Trophoblast cell (in vitro differentiated cells and primary cell): ENCODE results near the gene PDIA5.

Source experiments
- DNase-seq, 2 donors: peaks; one replicate each; pipeline ENCODE4 v3.0.0-alpha.2; 2016
- H2AFZ ChIP-seq: 2 replicates; pipeline ENCODE4 v1.6.1; 2013; ENCODE audit warnings: low read length, moderate library complexity, mild to moderate bottlenecking; ENCODE audit not compliant: insufficient read depth, poor library complexity
- H2AK5ac ChIP-seq: 2 replicates; pipeline ENCODE4 v1.6.1; 2013; ENCODE audit warnings: mild to moderate bottlenecking, low read length
- H2BK120ac ChIP-seq: 2 replicates; pipeline ENCODE4 v1.6.1; 2013; ENCODE audit warnings: low read length, mild to moderate bottlenecking, moderate library complexity; ENCODE audit not compliant: insufficient read depth, poor library complexity
- H2BK12ac ChIP-seq: 2 replicates; pipeline ENCODE4 v1.6.1; 2013; ENCODE audit warnings: mild to moderate bottlenecking, low read length, moderate library complexity
- H2BK5ac ChIP-seq: 2 replicates; pipeline ENCODE4 v1.6.1; 2013; ENCODE audit warnings: low read length, low read depth, moderate library complexity, mild to moderate bottlenecking; ENCODE audit not compliant: poor library complexity
- H3K14ac ChIP-seq: 2 replicates; pipeline ENCODE4 v1.6.1; 2013; ENCODE audit warnings: mild to moderate bottlenecking, low read length
- H3K18ac ChIP-seq: 2 replicates; pipeline ENCODE4 v1.6.1; 2013; ENCODE audit warnings: mild to moderate bottlenecking, low read length
- H3K23ac ChIP-seq: 2 replicates; pipeline ENCODE4 v1.6.1; 2013; ENCODE audit warnings: low read length
- H3K27ac ChIP-seq: 2 replicates; pipeline ENCODE4 v1.5.1; 2013; ENCODE audit warnings: low read depth, mild to moderate bottlenecking, inconsistent platforms, low read length, moderate library complexity
- H3K27me3 ChIP-seq: 2 replicates; pipeline ENCODE4 v1.6.1; 2013; ENCODE audit warnings: inconsistent platforms, mild to moderate bottlenecking, low read length, moderate library complexity; ENCODE audit not compliant: insufficient read depth
- H3K36me3 ChIP-seq, 2 experiments: 1 replicate in 1 of 2; 2 replicates in 1 of 2; pipeline ENCODE4 v1.6.1; 2013; ENCODE audit warnings: low read length in 2 of 2, mild to moderate bottlenecking in 2 of 2, moderate library complexity in 1 of 2; ENCODE audit not compliant: insufficient read depth in 2 of 2, control insufficient read depth in 1 of 2
- H3K4ac ChIP-seq: 2 replicates; pipeline ENCODE4 v1.6.1; 2013; ENCODE audit warnings: low read depth, mild to moderate bottlenecking, low read length, moderate library complexity
- H3K4me1 ChIP-seq, 2 experiments: 1 replicate in 1 of 2; 2 replicates in 1 of 2; pipeline ENCODE4 v1.6.1; 2013; ENCODE audit warnings: low read length in 2 of 2, mild to moderate bottlenecking in 2 of 2, moderate library complexity in 1 of 2; ENCODE audit not compliant: insufficient read depth in 2 of 2, control insufficient read depth in 1 of 2
- H3K4me2 ChIP-seq: 2 replicates; pipeline ENCODE4 v1.6.1; 2013; ENCODE audit warnings: inconsistent platforms, mild to moderate bottlenecking, low read length, moderate library complexity
- H3K4me3 ChIP-seq: 2 replicates; pipeline ENCODE4 v1.5.1; 2013; ENCODE audit warnings: mild to moderate bottlenecking, low read depth, low read length, inconsistent platforms
- H3K79me1 ChIP-seq: one replicate; pipeline ENCODE4 v1.6.1; 2013; ENCODE audit warnings: low read length
- H3K79me2 ChIP-seq: 2 replicates; pipeline ENCODE4 v1.6.1; 2013; ENCODE audit warnings: low read length, mild to moderate bottlenecking; ENCODE audit not compliant: control insufficient read depth, insufficient read depth, poor library complexity
- H3K9ac ChIP-seq: 2 replicates; pipeline ENCODE4 v1.6.1; 2013; ENCODE audit warnings: mild to moderate bottlenecking, low read length
- H3K9me3 ChIP-seq: 2 replicates; pipeline ENCODE4 v1.6.1; 2013; ENCODE audit warnings: low read depth, mild to moderate bottlenecking, control low read depth, inconsistent platforms, low read length; ENCODE audit not compliant: insufficient read depth
- H4K12ac ChIP-seq: 2 replicates; pipeline ENCODE4 v1.6.1; 2013; ENCODE audit warnings: low read depth, mild to moderate bottlenecking, low read length, moderate library complexity
- H4K8ac ChIP-seq: 2 replicates; pipeline ENCODE4 v1.6.1; 2013; ENCODE audit warnings: low read depth, mild to moderate bottlenecking, low read length, moderate library complexity
- H4K91ac ChIP-seq: one replicate; pipeline ENCODE4 v1.6.1; 2013; ENCODE audit warnings: low read depth, mild to moderate bottlenecking, low read length, moderate library complexity
- WGBS: extraction: QIAGEN DNeasy Blood & Tissue Kit; methylation state at CpG from one replicate; pipeline ENCODE4 v1.1.7; 2013; ENCODE audit warnings: missing lambda C conversion rate; ENCODE audit not compliant: insufficient read length, insufficient coverage; ENCODE audit errors: extremely low coverage; 5-methylcytosine and 5-hydroxymethylcytosine counted together

Gene PDIA5

DNA sequence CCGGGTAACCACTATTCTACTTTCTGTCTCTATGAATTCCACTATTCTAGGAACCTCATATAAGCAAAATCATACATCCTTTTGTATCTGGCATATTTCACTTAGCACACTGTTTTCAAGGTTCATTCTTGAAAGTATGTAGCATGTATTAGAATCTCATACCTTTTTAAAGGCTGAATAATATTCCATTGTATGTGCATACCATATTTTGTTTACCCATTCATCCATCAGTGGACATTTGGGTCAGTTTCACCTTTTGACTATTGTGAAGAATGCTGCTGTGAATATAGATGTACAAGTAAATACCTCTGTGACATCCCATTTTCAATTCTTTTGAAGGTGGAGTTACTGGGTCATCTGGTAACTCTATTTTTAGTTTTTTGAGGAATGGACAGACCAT is 98.3 kb downstream of the PDIA5 start:
- Histone ChIP-seq H3K9me3 (no peaks in the 10 kb centered on the region), H3K14ac (no peak overlapping the region), H3K4me3 (no peak overlapping the region), H2AK5ac (no peak overlapping the region), H3K4me1 (no peaks in the 10 kb centered on the region), H3K79me2 (no peaks in the 10 kb centered on the region), H4K12ac (no peak overlapping the region), H3K4ac (no peak overlapping the region), H3K23ac (no peak overlapping the region), H2BK12ac (no peak overlapping the region), H4K8ac (no peak overlapping the region), H2BK120ac (no peak overlapping the region), H3K36me3 (peaks cover 37 to 39% of the 10 kb centered on the region in 2 experiments), H3K79me1 (no peaks in the 10 kb centered on the region), H3K27me3 (no peaks in the 10 kb centered on the region), H2AFZ (no peak overlapping the region), H4K91ac (no peak overlapping the region), H3K18ac (no peak overlapping the region), H2BK5ac (no peak overlapping the region), H3K9ac (no peak overlapping the region), H3K4me2 (no peak overlapping the region), H3K27ac (no peak overlapping the region)
- DNase-seq: no peak
- WGBS: no CpG with 5 or more reads among the region's 1 CpG

DNA sequence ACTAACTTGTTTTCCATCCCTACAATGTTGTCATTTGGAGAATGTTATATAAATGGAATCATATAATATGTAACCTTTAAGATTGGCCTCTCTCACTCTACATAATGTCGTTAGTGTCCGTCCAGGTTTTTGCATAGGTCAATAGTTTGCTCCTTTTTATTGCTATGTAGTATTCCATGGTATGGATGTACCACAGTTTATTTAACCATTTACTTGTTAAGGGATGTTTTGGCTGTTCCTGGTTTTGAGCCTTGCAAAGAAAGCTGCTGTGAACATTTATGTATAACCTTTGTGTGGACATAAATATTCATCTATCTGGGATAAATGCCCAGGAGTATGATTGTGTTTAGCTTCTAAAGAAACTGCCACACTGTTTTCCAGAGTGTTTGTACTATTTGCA is 100.9 kb downstream of the PDIA5 start:
- Histone ChIP-seq H3K9ac (no peak overlapping the region), H3K27ac (no peak overlapping the region), H3K4me1 (no peaks in the 10 kb centered on the region), H2AK5ac (no peak overlapping the region), H2BK12ac (no peak overlapping the region), H2BK5ac (no peak overlapping the region), H4K8ac (no peak overlapping the region), H2BK120ac (no peak overlapping the region), H3K9me3 (no peaks in the 10 kb centered on the region), H3K36me3 (peaks cover 18 to 25% of the 10 kb centered on the region in 2 experiments), H3K4me3 (no peak overlapping the region), H4K12ac (no peak overlapping the region), H3K4me2 (no peak overlapping the region), H3K14ac (no peak overlapping the region), H4K91ac (no peak overlapping the region), H3K23ac (no peak overlapping the region), H2AFZ (no peak overlapping the region), H3K18ac (no peak overlapping the region), H3K27me3 (no peaks in the 10 kb centered on the region), H3K79me1 (no peaks in the 10 kb centered on the region), H3K79me2 (no peaks in the 10 kb centered on the region), H3K4ac (no peak overlapping the region)
- DNase-seq: no peak
- WGBS: no CpG with 5 or more reads among the region's 2 CpGs

DNA sequence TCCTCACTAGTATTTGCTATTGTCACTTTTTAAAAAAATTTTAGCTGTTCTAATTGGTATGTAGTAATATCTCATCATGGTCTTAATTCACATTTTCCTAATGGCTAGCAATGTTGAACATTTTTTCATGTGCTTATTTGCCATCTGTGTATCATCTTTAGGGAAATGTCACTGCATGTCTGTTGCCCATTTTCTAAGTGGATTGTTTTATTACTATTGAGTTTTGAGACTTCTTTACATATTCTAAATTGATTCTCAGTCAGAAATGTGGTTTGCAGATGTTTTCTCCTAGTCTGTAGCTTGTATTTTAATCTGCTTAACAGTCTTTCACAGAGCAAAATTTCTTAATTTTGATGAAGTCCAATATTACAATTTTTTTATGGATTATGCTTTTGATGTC is 101.3 kb downstream of the PDIA5 start:
- H3K23ac ChIP-seq: no peak overlapping the region
- no peak for DNase-seq
- H3K36me3 ChIP-seq: peaks cover 13 to 21% of the 10 kb centered on the region in 2 experiments
- no peak overlapping the region for H2BK120ac ChIP-seq
- H3K79me2 ChIP-seq: no peaks in the 10 kb centered on the region
- H3K27me3 ChIP-seq: no peaks in the 10 kb centered on the region
- no peaks in the 10 kb centered on the region for H3K79me1 ChIP-seq
- no peak overlapping the region for H3K14ac ChIP-seq
- no peak overlapping the region for H3K27ac ChIP-seq
- no peak overlapping the region for H3K18ac ChIP-seq
- no peak overlapping the region for H4K12ac ChIP-seq
- no peak overlapping the region for H3K4me3 ChIP-seq
- no peak overlapping the region for H3K4ac ChIP-seq
- H4K8ac ChIP-seq: no peak overlapping the region
- H3K9me3 ChIP-seq: no peaks in the 10 kb centered on the region
- H2BK12ac ChIP-seq: no peak overlapping the region
- no peak overlapping the region for H3K4me2 ChIP-seq
- no peak overlapping the region for H4K91ac ChIP-seq
- H3K9ac ChIP-seq: no peak overlapping the region
- no peak overlapping the region for H2BK5ac ChIP-seq
- H2AFZ ChIP-seq: no peak overlapping the region
- no peaks in the 10 kb centered on the region for H3K4me1 ChIP-seq
- H2AK5ac ChIP-seq: no peak overlapping the region

DNA sequence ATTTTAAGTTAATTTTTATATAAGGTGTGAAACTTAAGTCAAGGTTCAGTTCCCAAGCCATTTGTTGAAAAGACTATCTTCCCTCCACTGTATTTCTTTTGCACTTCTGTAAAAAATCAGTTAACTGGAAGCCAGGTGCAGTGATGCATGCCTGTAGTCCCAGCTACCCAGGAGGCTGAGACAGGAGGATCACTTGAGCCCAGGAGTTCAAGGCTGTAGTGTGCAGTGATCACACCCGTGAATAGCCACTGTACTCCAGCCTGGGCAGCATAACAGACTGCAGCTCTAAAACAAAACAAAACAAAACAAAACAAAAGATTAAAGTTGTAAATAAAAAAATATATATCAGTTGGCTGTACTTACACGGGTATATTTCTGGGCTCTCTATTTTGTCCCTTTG is 101.8 kb downstream of the PDIA5 start:
- no peaks in the 10 kb centered on the region for H3K79me2 ChIP-seq
- no peaks in the 10 kb centered on the region for H3K9me3 ChIP-seq
- no peaks in the 10 kb centered on the region for H3K79me1 ChIP-seq
- no peak overlapping the region for H3K4me2 ChIP-seq
- no peaks in the 10 kb centered on the region for H3K4me1 ChIP-seq
- no peak overlapping the region for H3K14ac ChIP-seq
- H4K12ac ChIP-seq: no peak overlapping the region
- H3K27ac ChIP-seq: no peak overlapping the region
- no peak overlapping the region for H2BK12ac ChIP-seq
- peaks cover 10 to 18% of the 10 kb centered on the region in 2 experiments for H3K36me3 ChIP-seq
- H2AK5ac ChIP-seq: no peak overlapping the region
- no peak overlapping the region for H3K4me3 ChIP-seq
- no peak overlapping the region for H2BK120ac ChIP-seq
- no peak overlapping the region for H3K23ac ChIP-seq
- no CpG with 5 or more reads among the region's 2 CpGs for WGBS
- no peak for DNase-seq
- no peak overlapping the region for H2BK5ac ChIP-seq
- H3K18ac ChIP-seq: no peak overlapping the region
- H4K8ac ChIP-seq: no peak overlapping the region
- H3K4ac ChIP-seq: no peak overlapping the region
- no peak overlapping the region for H3K9ac ChIP-seq
- no peaks in the 10 kb centered on the region for H3K27me3 ChIP-seq
- H4K91ac ChIP-seq: no peak overlapping the region
- H2AFZ ChIP-seq: no peak overlapping the region
